ENCODE data around the gene TMEM179.

Gene TMEM179

DNA sequence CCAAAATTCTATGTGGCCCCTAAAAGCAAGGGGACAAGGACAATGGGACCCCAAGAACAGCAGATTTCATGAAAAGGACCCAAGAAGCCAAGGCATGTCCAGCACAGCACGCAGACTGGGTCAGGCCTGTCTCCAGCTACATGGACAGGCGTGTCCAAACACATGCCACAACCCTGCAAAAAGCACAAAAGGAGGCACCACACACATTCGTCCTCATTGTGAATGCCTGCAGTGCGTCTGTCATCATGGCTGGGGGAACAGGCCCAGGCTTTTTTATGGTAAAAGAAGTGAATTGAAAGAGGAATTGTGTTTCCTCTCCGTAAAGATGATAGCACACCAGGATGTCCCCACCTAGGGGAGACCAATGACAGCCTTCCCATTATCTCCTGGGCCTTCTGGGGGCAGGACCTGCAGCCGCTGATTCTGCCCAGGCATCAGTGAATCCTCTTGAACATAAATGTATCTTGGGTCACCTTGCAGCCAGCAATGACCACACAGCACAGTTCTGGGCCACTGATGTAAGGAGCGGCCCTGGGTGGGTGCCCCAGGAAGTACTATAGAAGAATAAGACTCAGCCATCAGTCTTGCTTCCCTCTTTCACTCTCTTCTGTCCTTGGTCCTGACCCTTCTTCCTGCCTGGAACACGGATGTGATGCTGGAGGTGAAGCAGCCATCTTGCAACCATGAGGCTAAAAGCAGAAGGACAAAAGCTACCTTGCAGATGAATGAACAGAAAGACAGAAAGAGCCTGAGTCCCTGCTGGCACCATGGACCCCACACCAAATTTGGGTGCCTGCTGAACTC, 54.8 kb downstream of the TMEM179 start:
- no peak overlapping the region for H3K4me3 ChIP-seq (ENCODE audit: insufficient read depth, low read length, poor library complexity, severe bottlenecking)
- H3K79me2 ChIP-seq (ENCODE audit: insufficient read depth, low read length) = no peaks in the 10 kb centered on the region
- no peaks in the 10 kb centered on the region for H3F3A ChIP-seq (ENCODE audit: insufficient read depth)
- TF ChIP-seq, protein P1, sequence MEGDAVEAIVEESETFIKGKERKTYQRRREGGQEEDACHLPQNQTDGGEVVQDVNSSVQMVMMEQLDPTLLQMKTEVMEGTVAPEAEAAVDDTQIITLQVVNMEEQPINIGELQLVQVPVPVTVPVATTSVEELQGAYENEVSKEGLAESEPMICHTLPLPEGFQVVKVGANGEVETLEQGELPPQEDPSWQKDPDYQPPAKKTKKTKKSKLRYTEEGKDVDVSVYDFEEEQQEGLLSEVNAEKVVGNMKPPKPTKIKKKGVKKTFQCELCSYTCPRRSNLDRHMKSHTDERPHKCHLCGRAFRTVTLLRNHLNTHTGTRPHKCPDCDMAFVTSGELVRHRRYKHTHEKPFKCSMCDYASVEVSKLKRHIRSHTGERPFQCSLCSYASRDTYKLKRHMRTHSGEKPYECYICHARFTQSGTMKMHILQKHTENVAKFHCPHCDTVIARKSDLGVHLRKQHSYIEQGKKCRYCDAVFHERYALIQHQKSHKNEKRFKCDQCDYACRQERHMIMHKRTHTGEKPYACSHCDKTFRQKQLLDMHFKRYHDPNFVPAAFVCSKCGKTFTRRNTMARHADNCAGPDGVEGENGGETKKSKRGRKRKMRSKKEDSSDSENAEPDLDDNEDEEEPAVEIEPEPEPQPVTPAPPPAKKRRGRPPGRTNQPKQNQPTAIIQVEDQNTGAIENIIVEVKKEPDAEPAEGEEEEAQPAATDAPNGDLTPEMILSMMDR (IDR thresholded peaks at IDR 0.05; ENCODE audit: insufficient read depth, low read length, poor library complexity, severe bottlenecking) = no peak
- TF ChIP-seq EZH2phosphoT487 (conservative IDR thresholded peaks at IDR 0.05; ENCODE audit: low read length) = no peak
- H3K9ac ChIP-seq (ENCODE audit: low read length) = no peak overlapping the region
- no peak overlapping the region for H2AFZ ChIP-seq (ENCODE audit: low read depth, low read length, severe bottlenecking)
- H3K9me3 ChIP-seq (ENCODE audit: insufficient read depth, low read length) = no peaks in the 10 kb centered on the region
- no peaks in the 10 kb centered on the region for H3K9me2 ChIP-seq (replicated peaks; ENCODE audit: insufficient read depth, low read length)
- H3K27ac ChIP-seq (ENCODE audit: low read depth, low read length) = no peak overlapping the region
- no peaks in the 10 kb centered on the region for H4K20me1 ChIP-seq (ENCODE audit: low read depth, low read length)
- no peaks in the 10 kb centered on the region for H3K36me3 ChIP-seq (ENCODE audit: low read length)
- H3K4me2 ChIP-seq (ENCODE audit: low read depth, low read length, poor library complexity, severe bottlenecking) = no peak overlapping the region
- no peaks in the 10 kb centered on the region for H3K27me3 ChIP-seq (ENCODE audit: low read length)

DNA sequence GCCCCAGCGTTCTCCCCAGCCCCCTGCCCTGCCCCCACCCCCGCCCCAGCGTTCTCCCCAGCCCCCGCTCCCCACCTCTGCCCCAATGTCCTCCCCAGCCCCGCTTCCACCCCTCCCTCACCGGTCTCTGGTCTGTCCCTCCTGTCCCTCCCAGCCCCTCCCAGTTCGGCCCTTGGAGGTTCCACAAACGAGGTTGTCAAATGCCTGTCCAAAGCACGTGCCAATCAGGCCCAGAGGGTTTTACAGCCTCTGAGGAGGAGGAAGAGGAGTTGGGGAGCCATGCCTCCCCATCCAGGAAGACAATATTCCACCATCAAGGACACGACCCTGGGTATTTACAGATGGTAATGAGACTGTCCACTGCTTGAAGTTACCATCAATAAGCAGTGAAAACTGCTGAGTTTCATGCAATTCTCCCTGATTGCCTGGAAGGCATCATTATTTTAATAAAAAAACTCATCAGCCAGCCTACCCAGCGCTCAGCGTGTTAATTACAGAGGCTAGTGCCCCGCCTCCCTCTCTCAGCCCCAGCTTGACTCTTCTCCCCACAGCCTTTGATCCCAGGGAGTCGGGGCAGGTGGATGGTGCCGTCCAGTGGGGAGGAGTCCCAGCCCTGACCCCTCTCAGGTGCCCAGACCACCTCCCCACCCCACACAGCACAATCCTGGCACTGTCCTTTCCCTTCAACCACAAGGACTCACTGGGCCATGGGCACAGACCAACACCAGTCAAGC, 55.6 kb downstream of the TMEM179 start:
- H4K20me1 ChIP-seq (ENCODE audit: low read depth, low read length) = no peaks in the 10 kb centered on the region
- no peak overlapping the region for H3K9ac ChIP-seq (ENCODE audit: low read length)
- no peaks in the 10 kb centered on the region for H3K36me3 ChIP-seq (ENCODE audit: low read length)
- H3K27me3 ChIP-seq (ENCODE audit: low read length) = no peaks in the 10 kb centered on the region
- H2AFZ ChIP-seq (ENCODE audit: low read depth, low read length, severe bottlenecking) = no peak overlapping the region
- no peaks in the 10 kb centered on the region for H3K9me3 ChIP-seq (ENCODE audit: insufficient read depth, low read length)
- no peak overlapping the region for H3K4me3 ChIP-seq (ENCODE audit: insufficient read depth, low read length, poor library complexity, severe bottlenecking)
- no peaks in the 10 kb centered on the region for H3K9me2 ChIP-seq (replicated peaks; ENCODE audit: insufficient read depth, low read length)
- no peak overlapping the region for H3K4me2 ChIP-seq (ENCODE audit: low read depth, low read length, poor library complexity, severe bottlenecking)
- no peaks in the 10 kb centered on the region for H3F3A ChIP-seq (ENCODE audit: insufficient read depth)
- no peak overlapping the region for H3K27ac ChIP-seq (ENCODE audit: low read depth, low read length)
- H3K79me2 ChIP-seq (ENCODE audit: insufficient read depth, low read length) = no peaks in the 10 kb centered on the region
- no peak for TF ChIP-seq EZH2phosphoT487 (conservative IDR thresholded peaks at IDR 0.05; ENCODE audit: low read length)
- TF ChIP-seq, protein P1 (IDR thresholded peaks at IDR 0.05; ENCODE audit: insufficient read depth, low read length, poor library complexity, severe bottlenecking) = no peak

DNA sequence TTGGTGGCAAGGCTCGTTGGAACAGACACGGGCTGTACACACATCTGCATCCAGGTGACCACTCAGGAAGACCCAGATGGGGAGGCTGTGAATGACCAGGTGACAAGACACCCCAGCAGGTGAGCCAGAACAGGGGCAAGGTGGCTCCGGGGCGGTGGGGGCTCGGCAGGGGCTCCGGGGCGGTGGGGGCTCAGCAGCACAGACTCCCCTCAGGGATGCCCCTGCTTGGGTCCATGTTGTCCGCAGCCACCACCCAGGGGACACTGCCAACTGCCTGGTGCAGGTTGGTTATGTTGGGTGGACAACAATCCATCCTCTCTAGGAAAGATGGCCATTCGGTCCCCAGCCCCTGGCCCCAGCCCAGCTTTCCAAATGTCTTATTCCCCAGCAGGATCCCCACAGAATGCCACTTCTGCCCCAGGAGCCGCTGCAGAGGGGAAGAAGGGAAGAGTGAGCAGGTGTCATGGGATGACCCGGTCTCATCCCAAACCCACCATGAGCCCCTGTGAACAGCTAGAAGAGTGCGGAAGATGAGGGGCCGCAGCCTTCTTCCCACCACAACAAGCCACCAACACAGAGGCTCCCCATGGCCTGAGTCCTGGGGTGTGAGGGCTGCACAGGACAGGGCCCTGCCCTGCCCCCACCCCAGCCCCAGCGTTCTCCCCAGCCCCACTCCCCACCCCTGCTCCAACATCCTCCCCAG, 56.4 kb downstream of the TMEM179 start:
- TF ChIP-seq, protein P1 (IDR thresholded peaks at IDR 0.05; ENCODE audit: insufficient read depth, low read length, poor library complexity, severe bottlenecking) = no peak
- TF ChIP-seq EZH2phosphoT487 (conservative IDR thresholded peaks at IDR 0.05; ENCODE audit: low read length) = no peak
- H4K20me1 ChIP-seq (ENCODE audit: low read depth, low read length) = no peaks in the 10 kb centered on the region
- H3K4me3 ChIP-seq (ENCODE audit: insufficient read depth, low read length, poor library complexity, severe bottlenecking) = no peak overlapping the region
- no peak overlapping the region for H3K27ac ChIP-seq (ENCODE audit: low read depth, low read length)
- H3K27me3 ChIP-seq (ENCODE audit: low read length) = no peaks in the 10 kb centered on the region
- H3K79me2 ChIP-seq (ENCODE audit: insufficient read depth, low read length) = no peaks in the 10 kb centered on the region
- H2AFZ ChIP-seq (ENCODE audit: low read depth, low read length, severe bottlenecking) = no peak overlapping the region
- H3K36me3 ChIP-seq (ENCODE audit: low read length) = no peaks in the 10 kb centered on the region
- no peak overlapping the region for H3K9ac ChIP-seq (ENCODE audit: low read length)
- no peaks in the 10 kb centered on the region for H3K9me3 ChIP-seq (ENCODE audit: insufficient read depth, low read length)
- H3K9me2 ChIP-seq (replicated peaks; ENCODE audit: insufficient read depth, low read length) = no peaks in the 10 kb centered on the region
- no peaks in the 10 kb centered on the region for H3F3A ChIP-seq (ENCODE audit: insufficient read depth)
- no peak overlapping the region for H3K4me2 ChIP-seq (ENCODE audit: low read depth, low read length, poor library complexity, severe bottlenecking)

Measured in SU-DHL-6 (cell line).